GM19452 (cell line): ENCODE data around the gene WDR20.
"Not testable (repeated sequence)": the region's sequence is repeated elsewhere in the genome, so short reads cannot be mapped to it uniquely, and the experiment has no call there.

Experiments
- ATAC-seq: cut with Tn5 transposase; IDR thresholded peaks from one replicate; pipeline ENCODE4 v1.9.1; 2021; ENCODE audit not compliant: unreplicated experiment

WDR20 gene

DNA sequence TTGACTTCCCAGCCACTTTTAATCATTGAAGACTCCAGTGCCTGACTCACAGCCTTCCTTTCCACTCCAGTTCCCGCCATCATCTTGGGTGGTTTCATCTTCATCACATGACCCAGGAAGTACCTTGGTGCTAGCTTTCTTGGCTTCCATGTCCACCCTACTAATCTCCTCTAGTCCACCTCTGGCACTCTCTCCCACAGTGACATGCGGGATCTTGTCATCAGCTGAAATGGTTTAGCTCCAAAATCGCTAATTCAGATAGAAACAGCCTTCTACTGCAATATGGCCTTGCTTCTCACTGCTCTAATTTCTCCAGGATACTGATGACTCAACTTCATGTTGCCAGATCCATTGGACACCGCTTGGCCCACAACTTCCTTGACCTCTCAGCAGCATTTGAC lies 24.5 kb downstream of the WDR20 start:
- no peak for ATAC-seq

DNA sequence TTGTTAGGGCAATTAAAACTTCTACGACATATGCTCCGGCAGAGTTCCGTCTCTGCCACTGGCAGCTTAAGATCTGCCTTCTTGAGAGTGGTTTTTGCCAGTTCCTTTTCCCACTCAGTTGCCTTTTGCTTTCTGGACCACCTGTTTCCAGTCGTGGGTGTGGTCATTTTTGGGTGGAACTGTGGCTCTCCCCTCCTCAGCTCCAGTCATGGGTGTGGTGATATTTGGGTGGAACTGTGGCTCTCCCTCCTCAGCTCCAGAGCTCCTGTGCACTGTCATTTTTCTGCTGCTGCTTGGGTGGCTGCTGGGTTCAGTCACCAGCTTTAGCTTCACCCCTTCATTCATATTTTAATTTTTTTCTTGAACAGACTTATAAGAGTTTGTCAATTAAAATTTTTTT lies 25.3 kb downstream of the WDR20 start:
- ATAC-seq, result no peak

DNA sequence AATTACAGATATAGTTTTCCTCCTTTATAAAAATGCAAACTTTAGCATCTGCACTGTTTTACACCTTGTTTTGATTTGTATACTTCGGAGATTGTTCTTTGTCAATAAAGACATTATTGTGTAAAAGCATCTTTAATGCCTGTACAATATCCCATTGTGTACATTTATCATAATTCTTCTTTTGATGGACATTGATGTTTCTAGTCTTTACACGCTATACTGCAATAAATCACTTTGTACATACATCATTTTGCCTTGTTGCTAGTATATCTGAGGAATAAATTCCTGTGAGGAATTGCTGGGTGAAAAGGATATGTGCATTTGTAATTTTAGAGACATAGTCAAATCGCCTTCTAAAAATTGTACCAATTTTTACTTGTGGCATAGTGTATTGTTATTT lies 30.4 kb downstream of the WDR20 start:
- ATAC-seq, result no peak

DNA sequence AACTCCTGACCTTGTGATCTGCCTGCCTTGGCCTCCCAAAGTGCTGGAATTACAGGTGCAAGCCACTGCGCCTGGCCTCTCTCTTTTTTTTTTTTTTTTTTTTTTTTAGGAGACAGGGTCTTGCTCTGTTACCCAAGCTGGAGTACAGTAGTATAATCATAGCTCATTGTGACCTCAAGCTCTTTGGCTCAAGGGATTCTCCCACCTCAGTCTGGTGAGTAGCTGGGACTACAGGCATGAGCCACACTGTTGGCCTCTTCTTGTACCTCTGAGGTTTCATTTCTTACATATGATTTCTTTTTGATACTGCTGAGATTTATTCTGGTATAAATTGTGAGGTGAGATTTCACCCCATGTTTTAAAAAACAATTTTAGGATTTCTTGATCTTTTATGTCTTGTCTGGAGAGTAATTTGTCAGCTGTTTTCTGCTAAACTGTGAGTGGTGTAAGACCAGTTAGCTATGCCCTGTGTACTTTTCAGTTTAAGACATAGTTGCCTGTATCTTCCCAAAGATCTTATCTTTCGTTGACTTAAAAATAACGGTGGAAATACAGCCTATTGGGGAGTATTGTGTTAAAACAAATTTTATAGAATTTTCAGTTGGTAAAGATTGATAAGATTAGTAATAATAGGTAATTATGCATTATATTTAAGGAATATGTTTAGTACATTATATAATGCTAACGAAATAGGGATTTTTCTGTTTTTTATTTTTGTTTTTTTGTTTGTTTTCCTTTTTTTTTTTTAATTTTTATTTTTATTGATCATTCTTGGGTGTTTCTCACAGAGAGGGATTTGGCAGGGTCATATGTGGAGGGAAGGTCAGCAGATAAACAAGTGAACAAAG lies 31.7 kb downstream of the WDR20 start:
- no peak for ATAC-seq

DNA sequence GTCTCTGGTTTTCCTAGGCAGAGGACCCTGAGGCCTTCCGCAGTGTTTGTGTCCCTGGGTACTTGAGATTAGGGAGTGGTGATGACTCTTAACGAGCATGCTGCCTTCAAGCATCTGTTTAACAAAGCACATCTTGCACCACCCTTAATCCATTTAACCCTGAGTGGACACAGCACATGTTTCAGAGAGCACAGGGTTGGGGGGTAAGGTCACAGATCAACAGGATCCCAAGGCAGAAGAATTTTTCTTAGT lies 32.2 kb downstream of the WDR20 start:
- ATAC-seq, result not testable (repeated sequence)

DNA sequence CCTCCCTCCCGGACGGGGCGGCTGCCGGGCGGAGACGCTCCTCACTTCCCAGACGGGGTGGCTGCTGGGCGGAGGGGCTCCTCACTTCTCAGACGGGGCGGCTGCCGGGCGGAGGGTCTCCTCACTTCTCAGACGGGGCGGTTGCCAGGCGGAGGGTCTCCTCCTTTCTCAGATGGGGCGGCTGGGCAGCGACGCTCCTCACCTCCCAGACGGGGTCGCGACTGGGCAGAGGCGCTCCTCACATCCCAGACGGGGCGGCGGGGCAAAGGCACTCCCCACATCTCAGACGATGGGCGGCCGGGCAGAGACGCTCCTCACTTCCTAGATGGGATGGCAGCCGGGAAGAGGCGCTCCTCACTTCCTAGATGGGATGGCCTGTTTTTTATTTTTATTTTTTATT lies 33.0 kb downstream of the WDR20 start:
- not testable (repeated sequence) for ATAC-seq

DNA sequence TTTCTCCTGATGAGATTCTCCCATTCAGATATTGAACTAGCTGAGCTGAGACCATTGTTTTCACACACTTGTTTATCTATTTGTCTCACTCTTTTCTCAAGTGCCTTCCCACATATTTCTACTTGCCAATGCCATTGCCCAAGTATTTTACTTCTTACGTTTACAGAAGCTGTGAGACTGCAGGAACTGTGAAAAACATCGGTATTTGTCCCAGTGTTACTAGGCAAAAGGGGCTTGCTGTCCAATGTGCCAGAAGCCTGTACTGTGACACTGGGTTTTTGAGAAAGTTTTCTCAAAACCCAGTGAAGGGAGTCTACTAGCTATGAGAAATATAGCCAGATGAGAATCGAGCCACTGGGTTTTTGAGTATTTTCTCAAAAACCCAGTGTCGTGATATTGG lies 37.5 kb downstream of the WDR20 start:
- no peak for ATAC-seq

DNA sequence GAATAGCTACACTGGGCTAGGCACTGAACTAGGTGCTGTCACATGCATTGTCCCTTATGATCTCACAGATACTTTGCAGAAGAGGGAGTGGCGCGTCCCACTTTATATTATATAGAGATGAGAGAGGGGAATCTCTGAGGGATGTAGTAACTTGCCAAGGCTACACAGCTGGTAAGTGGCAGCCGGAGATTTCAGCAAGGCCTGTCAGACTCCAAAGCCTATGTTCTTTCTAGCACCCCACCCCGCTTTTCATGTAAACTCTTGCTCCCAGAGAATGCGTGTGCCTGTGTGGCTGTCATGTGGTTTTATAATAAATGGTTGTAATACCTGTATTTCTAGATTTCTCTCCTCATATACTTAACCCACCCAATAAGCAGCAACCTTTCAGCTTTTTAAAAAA lies 39.1 kb downstream of the WDR20 start:
- ATAC-seq, result no peak

DNA sequence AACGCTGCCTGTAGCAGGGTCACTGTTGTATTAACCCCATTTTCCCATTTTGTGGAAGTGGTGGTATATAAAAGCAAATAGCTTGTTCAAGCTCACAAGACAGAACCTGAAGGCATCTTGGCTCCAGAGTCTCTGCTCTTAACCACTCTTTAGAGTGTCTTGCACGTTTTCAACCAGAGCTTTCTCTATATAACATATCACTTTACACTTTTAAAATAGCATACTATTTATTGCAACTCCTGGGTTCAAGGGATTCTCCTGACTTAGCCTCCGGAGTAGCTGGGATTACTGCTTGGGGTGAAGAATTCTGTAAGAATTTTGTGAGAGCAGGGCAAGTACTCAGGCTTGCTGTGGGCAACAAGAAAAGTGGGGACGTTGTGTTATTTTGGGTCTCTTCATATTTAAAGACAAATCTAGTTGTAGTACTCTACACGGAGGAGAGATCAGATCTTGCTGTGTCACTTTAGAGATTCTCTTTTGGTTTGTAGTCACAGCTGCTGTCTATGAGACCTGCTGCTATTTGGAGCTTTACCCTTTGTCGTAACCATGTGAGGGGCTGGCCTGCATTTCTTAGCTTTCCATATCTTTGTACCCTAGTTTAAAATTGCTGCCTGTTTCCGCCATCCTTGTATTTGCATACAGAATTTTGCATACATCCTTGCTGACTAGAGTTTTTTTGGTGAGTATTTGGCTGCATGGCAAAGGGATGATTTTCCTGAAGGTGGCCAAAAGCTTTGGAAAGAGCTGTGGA lies 40.7 kb downstream of the WDR20 start:
- no peak for ATAC-seq

DNA sequence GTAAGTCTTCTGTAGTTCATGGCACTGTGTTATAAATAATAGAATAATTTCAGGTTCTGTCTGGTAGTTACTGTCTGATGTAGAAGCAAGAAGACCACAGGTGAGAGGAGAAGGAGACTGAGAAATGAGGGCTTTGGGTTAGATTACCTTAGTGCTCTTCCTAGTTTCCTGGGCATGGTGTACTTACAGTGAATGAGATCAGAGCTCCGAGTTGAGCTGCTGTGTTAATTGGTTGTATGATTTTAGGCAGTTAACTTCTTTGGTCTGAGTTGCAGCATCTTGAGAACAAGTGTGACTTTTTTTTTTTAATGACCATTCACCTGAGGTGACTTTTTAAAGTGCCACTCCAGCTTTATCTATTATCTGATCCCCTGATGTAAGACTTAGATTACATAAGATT lies 41.5 kb downstream of the WDR20 start:
- ATAC-seq, result no peak

DNA sequence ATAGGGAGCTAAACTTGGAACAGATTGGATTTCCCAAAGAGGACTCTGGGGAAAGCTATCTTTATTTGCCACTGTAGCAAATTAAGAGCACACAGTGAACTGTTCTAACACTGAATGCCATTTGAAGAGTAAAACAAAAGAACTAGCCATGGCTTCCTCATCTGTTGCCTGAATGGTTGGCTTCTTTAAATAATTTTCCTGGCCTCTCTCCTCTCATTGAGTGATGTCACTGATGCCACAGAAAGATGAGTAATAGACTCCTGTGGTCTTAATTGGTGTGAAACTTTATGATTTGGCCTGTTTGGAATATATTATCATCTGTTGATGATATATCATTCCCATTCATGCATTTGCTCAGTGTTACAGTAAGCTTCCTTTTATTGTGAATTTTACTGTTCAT lies 42.5 kb downstream of the WDR20 start:
- ATAC-seq, result no peak

DNA sequence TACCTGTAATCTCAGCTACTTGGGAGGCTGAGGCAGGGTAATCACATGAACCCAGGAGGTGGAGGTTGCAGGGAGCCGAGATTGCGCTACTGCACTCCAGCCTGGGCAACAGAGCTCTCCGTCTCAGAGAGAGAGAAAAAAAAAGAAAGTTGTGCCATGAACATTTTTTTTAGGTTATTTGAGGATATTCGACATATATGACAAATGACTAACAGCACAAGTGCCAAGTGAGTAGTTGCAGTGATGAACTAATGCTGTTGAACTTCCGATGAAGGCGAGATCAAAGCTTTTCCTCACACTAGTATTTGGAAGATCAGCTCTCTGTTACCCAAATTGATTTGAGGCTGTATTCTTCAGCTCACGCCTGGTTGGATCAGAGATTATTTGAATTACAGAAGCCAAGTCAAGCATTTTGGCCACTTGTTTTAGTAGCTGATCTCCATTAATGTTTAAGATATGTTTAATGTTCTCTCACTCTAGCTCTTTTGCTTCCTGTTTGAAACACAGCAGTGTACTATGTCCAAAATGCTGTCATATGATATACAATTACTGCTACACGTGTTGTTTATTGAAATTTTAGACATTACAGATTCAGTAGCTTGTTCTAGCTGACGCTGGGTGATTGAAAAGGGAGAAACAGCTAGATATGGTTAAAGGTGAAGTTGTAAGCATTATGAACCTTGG lies 43.4 kb downstream of the WDR20 start:
- ATAC-seq, result no peak

DNA sequence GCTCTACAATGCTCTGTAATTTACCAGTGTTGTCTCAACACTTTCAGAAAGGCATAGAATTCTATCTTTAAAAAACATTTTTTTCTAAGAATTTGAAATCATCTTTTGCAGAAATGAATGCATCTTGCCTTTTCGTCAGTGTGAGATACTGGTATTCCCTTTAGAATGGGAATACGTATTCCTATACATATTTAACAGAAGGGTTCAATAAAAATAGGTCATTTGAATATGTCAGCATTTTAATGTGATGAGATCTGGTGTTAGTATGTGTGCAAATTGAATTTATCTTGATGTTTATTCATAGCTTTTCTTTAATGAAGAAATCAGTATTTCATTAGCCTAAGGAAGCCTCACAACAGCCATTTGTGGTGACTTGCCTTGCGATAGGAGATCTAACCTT lies 44.2 kb downstream of the WDR20 start:
- ATAC-seq, result no peak

DNA sequence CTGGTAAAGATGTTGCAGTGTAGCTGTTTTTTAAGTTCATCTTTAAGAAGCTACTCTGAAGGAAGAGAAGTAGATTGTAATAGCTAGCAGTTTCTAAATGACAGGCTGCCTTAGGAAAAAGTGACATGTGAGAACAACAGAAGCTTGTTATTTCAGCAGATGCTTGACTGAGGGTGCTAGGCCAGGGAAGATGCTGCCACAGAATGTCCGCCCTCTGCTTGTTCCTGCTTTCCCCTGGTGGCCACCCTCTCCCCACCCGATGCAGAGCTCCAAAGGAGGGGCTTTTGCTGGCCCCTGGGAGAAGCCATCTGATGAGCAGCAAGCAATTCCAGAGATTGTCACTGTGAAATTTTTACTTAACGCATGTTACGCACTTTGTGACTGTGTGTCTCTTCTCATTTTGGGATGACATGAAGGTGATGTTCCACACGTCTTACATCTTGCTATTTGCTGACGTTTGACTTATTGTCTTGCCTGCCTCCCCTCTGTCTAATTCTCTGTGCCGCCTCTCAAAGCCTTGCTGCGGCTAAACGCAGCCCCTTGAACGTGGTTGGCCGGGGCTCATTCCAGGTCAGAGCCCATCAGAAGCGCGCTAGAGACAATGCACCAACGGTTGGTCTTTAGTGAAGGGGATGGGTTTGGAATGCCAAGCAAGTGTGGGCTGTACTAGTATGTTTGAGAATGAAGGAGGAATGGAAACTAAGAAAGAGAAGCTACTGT lies 44.8 kb downstream of the WDR20 start:
- no peak for ATAC-seq

DNA sequence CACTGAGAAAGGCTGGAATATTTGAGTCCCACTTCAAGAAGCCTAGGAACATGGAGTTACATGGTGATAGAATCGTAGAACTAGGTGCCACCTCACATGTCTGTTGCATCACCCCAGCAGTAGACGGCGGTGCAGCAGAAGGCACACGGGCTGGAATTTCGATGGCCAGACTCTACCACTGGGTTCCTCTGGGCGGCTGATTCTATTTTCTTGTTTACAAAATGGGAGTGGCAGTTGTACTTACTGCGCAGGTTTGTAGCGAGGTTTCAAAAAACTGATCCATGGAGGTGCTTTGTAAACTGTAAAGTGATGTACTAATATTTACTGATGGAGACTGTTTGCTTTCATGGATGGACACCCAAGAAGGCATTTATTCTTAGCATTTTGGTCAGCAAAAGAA lies 45.7 kb downstream of the WDR20 start:
- ATAC-seq, result no peak

DNA sequence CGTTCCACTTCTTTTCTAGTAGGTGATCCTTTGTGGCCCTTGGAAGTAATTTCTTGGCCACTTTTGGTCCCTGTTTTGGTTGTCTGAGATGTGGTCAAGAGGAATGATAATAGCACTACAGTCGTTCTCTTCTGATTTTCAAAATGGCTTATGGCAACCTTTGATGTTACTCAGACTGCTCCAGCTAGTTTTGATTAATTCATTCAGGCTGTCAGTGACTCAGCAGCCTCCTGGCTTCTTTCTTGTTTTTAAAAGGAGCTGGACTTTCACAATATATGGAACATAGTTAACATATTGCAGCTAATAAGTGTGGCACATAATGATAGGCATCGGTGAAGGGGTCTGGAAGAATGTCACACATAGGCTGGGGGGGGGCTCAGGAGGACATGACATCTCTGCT lies 47.3 kb downstream of the WDR20 start:
- no peak for ATAC-seq

DNA sequence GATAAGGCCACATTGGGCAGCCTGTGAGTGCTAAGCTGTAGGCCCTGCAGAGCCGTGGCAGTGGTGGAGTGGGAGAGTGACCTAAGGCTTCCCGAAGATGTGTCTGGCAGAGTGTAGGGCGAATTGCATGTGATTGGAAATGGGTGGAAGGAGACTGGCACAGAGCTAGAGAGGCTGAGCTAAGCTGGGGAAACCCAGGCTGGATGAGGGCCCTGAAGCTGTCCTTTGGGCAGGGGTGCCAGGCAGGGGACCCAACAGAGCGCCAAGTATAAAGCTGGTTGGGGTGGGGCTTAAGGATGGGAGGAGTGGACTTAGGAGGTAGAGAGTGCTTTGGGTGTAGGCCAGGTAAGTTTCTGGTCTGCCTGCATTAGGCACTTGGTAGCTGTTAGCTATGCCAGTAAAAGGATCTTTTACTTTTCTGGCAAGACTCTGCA lies 47.9 kb downstream of the WDR20 start:
- no peak for ATAC-seq

DNA sequence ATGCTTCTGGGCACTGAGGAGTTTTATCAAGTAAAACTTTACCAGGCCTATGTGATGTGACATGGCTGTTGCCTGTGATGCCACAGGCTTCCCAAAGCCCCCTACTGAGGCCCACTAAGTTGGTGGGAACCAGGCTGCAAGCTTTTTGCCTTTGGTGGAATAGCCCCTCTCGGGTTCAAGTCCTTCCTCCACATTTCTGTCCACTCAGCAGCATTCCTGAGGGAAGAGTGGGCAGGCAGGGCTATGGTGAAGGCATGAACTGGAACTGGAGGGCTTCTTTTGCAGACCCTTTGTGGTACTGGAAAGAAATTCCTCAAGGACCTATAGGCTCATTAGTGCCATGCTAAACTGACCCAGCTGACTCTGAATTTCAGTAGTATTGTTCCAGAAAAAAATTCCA lies 48.5 kb downstream of the WDR20 start:
- ATAC-seq, result no peak

DNA sequence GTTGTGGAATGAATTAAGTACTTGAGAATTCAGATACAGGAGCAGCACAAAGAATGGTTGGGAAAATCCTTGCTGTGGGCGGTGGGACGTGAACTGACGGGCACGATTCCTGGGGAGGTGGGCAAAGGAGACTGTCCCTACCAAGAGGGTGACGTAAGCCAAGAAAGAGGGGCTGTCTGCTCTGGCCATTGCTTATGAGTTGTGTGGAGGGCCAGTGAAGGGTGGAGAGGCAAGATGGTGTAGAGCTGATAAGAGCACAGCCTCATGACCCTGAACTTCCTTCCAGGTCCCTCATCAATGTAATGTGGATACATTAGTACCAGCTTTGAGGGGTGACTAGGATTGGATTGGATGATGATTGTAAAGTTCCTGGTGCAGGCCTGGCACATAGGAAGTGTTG lies 50.2 kb downstream of the WDR20 start:
- ATAC-seq, result no peak

DNA sequence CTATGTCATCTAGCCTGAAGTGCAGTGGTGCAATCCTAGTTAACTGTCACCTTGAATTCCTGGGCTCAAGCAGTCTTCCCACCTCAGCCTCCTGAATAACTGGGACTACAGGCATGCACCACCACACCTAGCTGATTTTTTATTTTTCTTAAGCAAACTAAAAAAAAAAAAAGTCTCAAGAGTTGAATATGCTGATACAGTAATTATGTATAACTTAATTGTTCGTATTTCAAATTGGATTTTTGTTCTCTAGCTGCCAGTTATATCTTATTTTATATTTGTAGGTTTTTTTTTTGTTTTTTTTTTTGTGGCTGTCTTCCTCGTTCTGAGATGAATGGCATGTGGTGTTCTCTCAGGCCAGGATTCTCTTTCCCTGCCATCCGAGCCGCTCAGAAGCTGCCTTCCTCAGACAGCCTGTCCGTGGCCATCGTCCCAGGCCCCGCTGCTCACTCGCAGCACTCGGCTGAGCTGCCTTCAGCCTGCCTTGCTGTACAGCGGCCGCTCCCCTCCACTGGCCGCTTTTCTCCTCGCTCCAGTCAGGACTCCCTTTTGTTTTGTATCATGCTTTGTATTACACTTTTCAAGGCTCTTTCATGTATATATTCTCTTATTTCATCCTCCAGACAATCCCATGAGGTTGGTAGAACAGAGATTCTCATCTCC lies 53.3 kb downstream of the WDR20 start:
- no peak for ATAC-seq

DNA sequence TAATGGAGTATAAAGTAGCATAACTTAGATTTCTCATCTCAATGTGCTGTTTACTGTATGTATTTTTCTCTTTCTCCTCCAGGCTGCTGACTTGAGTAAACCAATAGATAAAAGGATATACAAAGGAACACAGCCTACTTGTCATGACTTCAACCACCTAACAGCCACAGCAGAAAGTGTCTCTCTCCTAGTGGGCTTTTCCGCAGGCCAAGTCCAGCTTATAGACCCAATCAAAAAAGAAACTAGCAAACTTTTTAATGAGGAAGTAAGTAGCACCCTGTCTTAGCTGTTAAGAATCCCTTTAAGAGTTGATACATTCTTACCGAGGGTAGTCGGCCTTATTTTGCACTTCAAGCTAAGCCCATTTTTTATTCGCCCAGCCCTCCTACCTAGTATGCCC lies 55.2 kb downstream of the WDR20 start:
- ATAC-seq, result no peak
